ENCODE data around the gene ALDH2. TPM values are rescaled to one million over a fixed set of nuclear protein-coding genes. Genes with fewer than 3 reads are reported as not detected.

Gene ALDH2
- total RNA-seq, 2 donors from 2014 or later, result 76.6 to 91.4 TPM

GRCh38 chr12:111776836-111777344, 10.2 kb downstream of the ALDH2 start:
- no peak overlapping the region for H3K9ac ChIP-seq (ENCODE audit: extremely low read depth, low read length, poor library complexity, severe bottlenecking)
- no peak for TF ChIP-seq CTCF (conservative IDR thresholded peaks at IDR 0.05)
- DNase-seq, result no peak
- Mint-ChIP-seq H3K36me3 (ENCODE audit: low read depth) (peaks cover 34% of the 10 kb centered on the region), H3K9me3 (no peaks in the 10 kb centered on the region), H3K4me3 (no peak overlapping the region), H3K27me3 (ENCODE audit: insufficient read depth) (no peaks in the 10 kb centered on the region), H3K27ac (no peak overlapping the region), H3K4me1 (peaks cover 36% of the 10 kb centered on the region)
- no peaks in the 10 kb centered on the region for H3K9me3 ChIP-seq (ENCODE audit: control insufficient read depth, low read length)
- no peaks in the 10 kb centered on the region for H3K27me3 ChIP-seq (ENCODE audit: control insufficient read depth, insufficient read depth, low read length, poor library complexity, severe bottlenecking)
- 89 to 100% methylated on average over 2 to 3 of the region's 3 CpGs for WGBS, 2 experiments (ENCODE audit: insufficient coverage in 1 of 2, insufficient read length in 1 of 2)
- no peak overlapping the region for H3K27ac ChIP-seq (ENCODE audit: low read depth, low read length)
- peaks cover 16% of the 10 kb centered on the region for H3K36me3 ChIP-seq (ENCODE audit: control insufficient read depth, insufficient read depth, low read length)
- no peak overlapping the region for H3K4me3 ChIP-seq (ENCODE audit: low read length)
- H3K4me1 ChIP-seq (ENCODE audit: control insufficient read depth, insufficient read depth, low read length), result peaks cover 18% of the 10 kb centered on the region

- no peak overlapping the region for H3K4me3 Mint-ChIP-seq
- DNase-seq, result no peak
- peaks cover 38% of the 10 kb centered on the region for H3K36me3 Mint-ChIP-seq (ENCODE audit: low read depth)
- H3K9me3 Mint-ChIP-seq, result no peaks in the 10 kb centered on the region
- H3K4me1 Mint-ChIP-seq, result peaks cover 36% of the 10 kb centered on the region
- no peaks in the 10 kb centered on the region for H3K27me3 Mint-ChIP-seq (ENCODE audit: insufficient read depth)
- Histone ChIP-seq H3K9ac (ENCODE audit: extremely low read depth, low read length, poor library complexity, severe bottlenecking) (no peak overlapping the region), H3K9me3 (ENCODE audit: control insufficient read depth, low read length) (no peaks in the 10 kb centered on the region), H3K27me3 (ENCODE audit: control insufficient read depth, insufficient read depth, low read length, poor library complexity, severe bottlenecking) (no peaks in the 10 kb centered on the region), H3K36me3 (ENCODE audit: control insufficient read depth, insufficient read depth, low read length) (peaks cover 17% of the 10 kb centered on the region), H3K4me1 (ENCODE audit: control insufficient read depth, insufficient read depth, low read length) (peaks cover 18% of the 10 kb centered on the region), H3K27ac (ENCODE audit: low read depth, low read length) (no peak overlapping the region), H3K4me3 (ENCODE audit: low read length) (no peak overlapping the region)
- TF ChIP-seq CTCF (conservative IDR thresholded peaks at IDR 0.05), result no peak
- no peak overlapping the region for H3K27ac Mint-ChIP-seq
- WGBS, 2 experiments (ENCODE audit: insufficient coverage in 1 of 2, insufficient read length in 1 of 2), result 94 to 96% methylated on average over 12 to 16 of the region's 16 CpGs
These were observed 10.8 kb downstream of the ALDH2 start for GRCh38 chr12:111777345-111778045.

- Mint-ChIP-seq H3K9me3 (no peaks in the 10 kb centered on the region), H3K4me1 (peaks cover 17% of the 10 kb centered on the region), H3K36me3 (ENCODE audit: low read depth) (peaks cover 60% of the 10 kb centered on the region), H3K4me3 (no peak overlapping the region), H3K27ac (no peak overlapping the region), H3K27me3 (ENCODE audit: insufficient read depth) (no peaks in the 10 kb centered on the region)
- Histone ChIP-seq H3K27me3 (ENCODE audit: control insufficient read depth, insufficient read depth, low read length, poor library complexity, severe bottlenecking) (no peaks in the 10 kb centered on the region), H3K9ac (ENCODE audit: extremely low read depth, low read length, poor library complexity, severe bottlenecking) (no peak overlapping the region), H3K9me3 (ENCODE audit: control insufficient read depth, low read length) (no peaks in the 10 kb centered on the region), H3K27ac (ENCODE audit: low read depth, low read length) (no peak overlapping the region), H3K4me3 (ENCODE audit: low read length) (no peak overlapping the region), H3K4me1 (ENCODE audit: control insufficient read depth, insufficient read depth, low read length) (peaks cover 5% of the 10 kb centered on the region), H3K36me3 (ENCODE audit: control insufficient read depth, insufficient read depth, low read length) (peaks cover 30% of the 10 kb centered on the region)
- WGBS, 2 experiments (ENCODE audit: insufficient coverage in 1 of 2, insufficient read length in 1 of 2), result 95 to 96% methylated on average over 6 to 10 of the region's 10 CpGs
- TF ChIP-seq CTCF (conservative IDR thresholded peaks at IDR 0.05), result no peak
- no peak for DNase-seq
These were observed 13.4 kb downstream of the ALDH2 start for GRCh38 chr12:111780166-111780565.
